ACC112 (cell line): Measurements from ENCODE around the gene ZNF891.

ENCODE experiments used
- H2AFZ ChIP-seq: fragments of 200-600 bp; sonication (generic); one replicate; pipeline ENCODE4 v1.6.0; 2017; ENCODE audit warnings: antibody characterized with exemption, low read length; ENCODE audit not compliant: unreplicated experiment
- H3K27ac ChIP-seq: fragments of 200-600 bp; sonication (generic); 2 replicates; pipeline ENCODE4 v1.5.1; 2014; ENCODE audit warnings: low read depth, mild to moderate bottlenecking, antibody characterized with exemption, low read length, moderate library complexity
- H3K27me3 ChIP-seq: fragments of 200-600 bp; sonication (generic); 2 replicates; pipeline ENCODE4 v1.6.1; 2014; ENCODE audit warnings: mild to moderate bottlenecking, antibody characterized with exemption, low read length, moderate library complexity, mixed read lengths; ENCODE audit not compliant: insufficient read depth
- H3K36me3 ChIP-seq: fragments of 200-600 bp; sonication (generic); 2 replicates; pipeline ENCODE4 v1.6.1; 2016; ENCODE audit warnings: mild to moderate bottlenecking, antibody characterized with exemption, low read length, moderate library complexity, mixed read lengths; ENCODE audit not compliant: insufficient read depth
- H3K4me1 ChIP-seq: fragments of 200-600 bp; sonication (generic); one replicate; pipeline ENCODE4 v1.6.1; 2016; ENCODE audit warnings: low read length, mixed read lengths; ENCODE audit not compliant: insufficient read depth, unreplicated experiment, control insufficient read depth
- H3K4me3 ChIP-seq: fragments of 200-600 bp; sonication (generic); 2 replicates; pipeline ENCODE4 v1.5.1; 2014; ENCODE audit warnings: mild to moderate bottlenecking, low read depth, low read length
- H3K79me2 ChIP-seq: fragments of 200-600 bp; sonication (generic); one replicate; pipeline ENCODE4 v1.6.0; 2016; ENCODE audit warnings: low read length; ENCODE audit not compliant: control insufficient read depth, unreplicated experiment, insufficient read depth

The ZNF891 gene

DNA sequence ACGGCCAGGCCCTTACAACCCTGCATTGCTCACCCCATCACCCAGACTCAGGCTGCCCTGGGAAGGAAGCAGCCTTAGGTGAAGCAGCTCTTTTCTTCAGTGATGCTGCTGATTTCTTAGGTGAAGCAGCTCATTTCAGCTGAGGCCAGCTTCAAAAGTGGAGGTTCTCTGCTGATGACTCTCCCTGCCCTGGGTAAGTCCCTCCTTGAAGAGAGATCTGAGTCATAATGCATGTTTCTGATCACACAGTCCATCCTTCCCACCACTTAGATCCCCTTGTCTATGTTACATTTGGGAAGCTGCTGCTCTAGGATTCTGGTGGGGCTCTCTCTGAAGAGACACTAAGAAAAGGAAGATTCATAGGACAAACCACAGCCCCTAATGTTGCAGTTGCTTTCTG, 66.5 kb downstream of the ZNF891 start:
- Histone ChIP-seq H3K4me1 (no peaks in the 10 kb centered on the region), H3K27me3 (no peaks in the 10 kb centered on the region), H3K27ac (no peak overlapping the region), H3K36me3 (peaks cover 46% of the 10 kb centered on the region), H3K4me3 (no peak overlapping the region), H2AFZ (no peak overlapping the region), H3K79me2 (no peaks in the 10 kb centered on the region)

DNA sequence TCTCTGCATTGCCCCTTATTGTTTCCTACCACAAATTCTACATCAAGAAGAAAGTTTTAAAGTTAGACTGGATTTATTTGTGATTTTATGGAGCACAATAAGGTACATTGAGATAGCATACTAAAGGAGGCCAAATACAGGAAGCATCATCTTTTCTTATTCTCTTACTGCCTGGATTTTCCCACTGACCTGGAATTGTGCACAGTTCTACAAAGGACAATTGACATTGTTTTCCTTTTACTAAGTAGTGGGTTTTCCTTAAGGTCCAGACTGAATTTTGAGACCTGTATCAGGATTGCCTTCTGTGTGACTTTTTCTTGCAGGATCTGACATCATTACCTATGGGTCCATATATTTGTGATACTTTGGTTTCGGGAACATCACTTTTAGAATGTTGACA, 68.1 kb downstream of the ZNF891 start:
- no peak overlapping the region for H3K27ac ChIP-seq
- H2AFZ ChIP-seq = no peak overlapping the region
- H3K4me1 ChIP-seq = no peaks in the 10 kb centered on the region
- peaks cover 62% of the 10 kb centered on the region for H3K36me3 ChIP-seq
- no peaks in the 10 kb centered on the region for H3K27me3 ChIP-seq
- H3K79me2 ChIP-seq = no peaks in the 10 kb centered on the region
- no peak overlapping the region for H3K4me3 ChIP-seq

DNA sequence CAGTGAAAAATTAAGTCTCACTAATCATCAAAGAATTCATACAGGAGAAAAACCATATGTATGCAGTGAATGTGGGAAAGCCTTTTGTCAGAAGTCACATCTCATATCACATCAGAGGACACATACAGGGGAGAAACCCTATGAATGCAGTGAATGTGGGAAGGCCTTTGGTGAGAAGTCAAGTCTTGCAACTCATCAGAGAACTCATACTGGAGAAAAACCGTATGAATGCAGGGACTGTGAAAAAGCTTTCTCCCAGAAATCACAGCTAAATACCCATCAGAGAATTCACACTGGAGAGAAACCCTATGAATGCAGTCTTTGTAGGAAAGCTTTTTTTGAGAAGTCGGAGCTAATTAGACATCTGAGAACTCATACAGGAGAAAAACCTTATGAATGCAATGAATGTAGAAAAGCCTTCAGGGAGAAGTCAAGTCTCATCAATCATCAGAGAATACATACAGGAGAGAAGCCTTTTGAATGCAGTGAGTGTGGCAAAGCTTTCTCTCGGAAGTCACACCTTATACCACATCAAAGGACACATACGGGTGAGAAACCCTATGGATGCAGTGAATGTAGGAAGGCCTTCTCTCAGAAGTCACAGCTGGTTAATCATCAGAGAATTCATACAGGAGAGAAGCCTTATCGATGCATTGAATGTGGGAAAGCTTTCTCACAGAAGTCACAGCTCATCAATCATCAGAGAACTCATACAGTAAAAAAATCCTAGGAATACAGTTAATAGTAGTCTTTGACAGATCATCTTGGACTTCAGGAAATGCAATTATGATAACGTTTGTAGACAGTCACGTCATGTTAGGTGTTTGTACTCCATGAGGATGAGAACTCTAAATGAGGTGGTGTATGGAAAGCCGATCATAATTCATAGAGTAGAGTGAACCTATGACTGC, 71.6 kb downstream of the ZNF891 start:
- no peaks in the 10 kb centered on the region for H3K79me2 ChIP-seq
- no peaks in the 10 kb centered on the region for H3K4me1 ChIP-seq
- peaks cover 93% of the 10 kb centered on the region for H3K36me3 ChIP-seq
- H2AFZ ChIP-seq = no peak overlapping the region
- no peaks in the 10 kb centered on the region for H3K27me3 ChIP-seq
- no peak overlapping the region; the same call in 1 of the 2 replicates for H3K4me3 ChIP-seq
- no peak overlapping the region for H3K27ac ChIP-seq

DNA sequence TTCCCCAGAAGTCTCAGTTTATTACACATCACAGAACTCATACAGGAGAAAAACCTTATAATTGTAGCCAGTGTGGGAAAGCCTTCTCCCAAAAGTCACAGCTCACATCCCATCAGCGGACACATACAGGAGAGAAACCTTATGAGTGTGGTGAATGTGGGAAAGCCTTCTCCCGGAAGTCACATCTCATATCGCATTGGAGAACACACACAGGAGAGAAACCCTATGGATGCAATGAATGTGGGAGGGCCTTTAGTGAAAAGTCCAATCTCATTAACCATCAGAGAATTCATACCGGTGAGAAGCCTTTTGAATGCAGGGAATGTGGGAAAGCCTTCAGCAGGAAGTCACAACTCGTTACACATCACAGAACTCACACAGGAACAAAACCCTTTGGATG, 72.6 kb downstream of the ZNF891 start:
- Histone ChIP-seq H3K4me3 (peak overlapping the region; percentile 5; the same call in 1 of the 2 replicates), H3K36me3 (peaks cover 95% of the 10 kb centered on the region), H2AFZ (no peak overlapping the region), H3K27ac (no peak overlapping the region), H3K27me3 (no peaks in the 10 kb centered on the region), H3K4me1 (no peaks in the 10 kb centered on the region), H3K79me2 (no peaks in the 10 kb centered on the region)
